Activated CD8-positive, alpha-beta memory T cell treated with anti-CD3 and anti-CD28 coated beads for 4 hours (primary cell): ENCODE measurements around the gene UHRF1.
"Not testable (repeated sequence)": the region's sequence is repeated elsewhere in the genome, so short reads cannot be mapped to it uniquely, and the experiment has no call there.

Source experiments
- DNase-seq, 2 donors: peaks; one replicate each; pipeline ENCODE4 v3.0.0-alpha.2; 2020; ENCODE audit warnings: low read depth in 2 of 2

UHRF1 gene

DNA sequence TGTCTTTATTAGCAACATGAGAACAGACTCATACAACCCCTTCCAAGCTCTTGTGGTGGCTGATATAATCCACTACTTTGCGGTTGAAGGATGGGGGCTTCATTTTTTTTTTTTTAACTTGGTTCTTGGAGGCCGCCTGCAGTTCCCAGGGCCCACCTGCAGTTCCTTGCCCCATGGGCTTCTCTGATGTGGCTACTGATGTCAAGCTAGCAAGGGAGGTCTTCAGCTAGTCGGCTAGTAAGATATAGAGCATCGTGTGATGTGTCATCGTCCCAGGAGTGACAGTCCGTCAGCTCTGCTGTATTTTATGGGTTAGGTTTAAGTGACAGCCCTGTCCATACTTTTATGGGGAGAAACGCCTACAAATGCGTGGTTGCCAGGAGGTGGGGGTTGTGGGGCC, 26.1 kb downstream of the UHRF1 start:
- DNase-seq = no peak

DNA sequence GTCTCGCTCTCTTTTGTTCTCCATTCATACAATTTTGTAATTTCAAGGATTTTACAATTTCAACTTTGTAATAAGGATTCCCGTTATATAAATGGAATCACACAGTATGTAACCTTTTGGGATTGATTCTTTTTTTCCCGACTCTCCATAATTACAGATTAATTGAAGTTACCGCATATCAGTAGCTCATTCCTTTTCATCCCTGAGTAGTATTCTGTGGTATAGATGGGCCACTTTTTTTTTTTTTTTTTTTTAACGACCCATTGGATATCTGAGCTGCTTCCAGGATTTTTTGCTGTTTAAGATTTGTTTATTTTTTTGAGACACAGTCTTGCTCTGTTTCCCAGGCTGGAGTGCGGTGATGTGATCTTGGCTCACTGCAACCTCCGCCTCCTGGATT, 27.8 kb downstream of the UHRF1 start:
- no peak for DNase-seq

DNA sequence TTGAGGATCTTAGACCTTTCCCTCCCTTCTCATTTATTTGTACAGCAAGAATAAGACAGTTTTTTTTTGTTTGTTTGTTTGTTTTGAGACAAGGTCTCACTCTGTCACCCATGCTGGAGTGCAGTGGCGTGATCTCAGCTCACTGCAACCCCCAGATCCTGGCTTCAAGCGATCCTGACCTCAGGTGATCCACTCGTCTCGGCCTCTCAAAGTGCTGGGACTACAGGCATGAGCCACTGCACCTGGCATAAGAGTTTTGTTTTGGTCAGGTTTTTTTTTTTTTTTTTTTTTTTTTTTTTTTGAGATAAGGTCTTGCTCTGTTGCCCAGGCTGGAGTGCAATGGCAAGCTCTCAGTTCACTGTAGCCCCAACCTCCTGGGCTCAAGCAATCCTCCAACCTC, 29.2 kb downstream of the UHRF1 start:
- DNase-seq = not testable (repeated sequence)

DNA sequence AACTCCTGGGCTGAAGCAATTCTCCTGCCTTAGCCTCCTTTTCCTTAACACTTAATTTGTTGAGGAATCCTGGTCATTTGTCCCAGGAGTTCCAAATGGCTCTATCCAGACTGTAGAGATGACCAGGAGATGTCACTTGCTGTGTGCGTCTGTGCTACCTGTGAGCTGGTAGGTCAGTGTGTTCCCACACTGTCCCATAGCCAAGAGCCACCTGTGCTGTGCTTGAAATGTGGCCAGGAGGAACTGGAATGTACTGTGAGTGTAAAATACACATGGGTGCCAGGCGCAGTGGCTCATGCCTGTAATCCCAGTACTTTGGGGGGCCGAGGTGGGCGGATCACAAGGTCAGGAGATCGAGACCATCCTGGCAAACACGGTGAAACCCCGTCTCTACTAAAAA, 30.2 kb downstream of the UHRF1 start:
- no peak for DNase-seq

DNA sequence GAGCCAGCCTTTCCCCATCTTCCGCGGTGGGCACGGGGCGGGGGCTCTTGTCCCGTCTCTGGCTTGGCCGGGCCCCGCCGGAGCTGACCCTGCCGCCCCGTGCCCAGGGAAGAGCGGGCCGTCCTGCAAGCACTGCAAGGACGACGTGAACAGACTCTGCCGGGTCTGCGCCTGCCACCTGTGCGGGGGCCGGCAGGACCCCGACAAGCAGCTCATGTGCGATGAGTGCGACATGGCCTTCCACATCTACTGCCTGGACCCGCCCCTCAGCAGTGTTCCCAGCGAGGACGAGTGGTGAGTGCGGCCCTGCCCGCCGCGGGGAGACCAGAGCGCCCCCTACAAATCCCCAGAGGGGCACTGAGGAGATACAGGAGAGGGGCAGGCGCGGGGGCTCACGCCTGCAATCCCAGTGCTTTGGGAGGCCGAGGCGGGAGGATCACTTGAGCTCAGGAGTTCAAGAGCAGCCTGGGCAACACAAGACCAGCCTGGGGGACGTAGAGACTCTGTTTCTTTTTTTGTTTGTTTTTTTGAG, 32.4 kb downstream of the UHRF1 start:
- not testable (repeated sequence) for DNase-seq

DNA sequence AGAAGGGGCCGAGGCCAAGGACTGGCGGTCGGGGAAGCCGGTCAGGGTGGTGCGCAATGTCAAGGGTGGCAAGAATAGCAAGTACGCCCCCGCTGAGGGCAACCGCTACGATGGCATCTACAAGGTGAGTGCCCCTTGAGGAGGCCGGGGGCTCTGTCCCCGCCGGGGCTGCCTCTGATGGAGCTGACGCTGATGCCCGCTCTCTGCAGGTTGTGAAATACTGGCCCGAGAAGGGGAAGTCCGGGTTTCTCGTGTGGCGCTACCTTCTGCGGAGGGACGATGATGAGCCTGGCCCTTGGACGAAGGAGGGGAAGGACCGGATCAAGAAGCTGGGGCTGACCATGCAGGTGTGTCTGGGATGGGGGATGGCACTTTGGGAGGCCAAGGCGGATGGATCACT, 41.3 kb downstream of the UHRF1 start:
- not testable (repeated sequence) for DNase-seq

DNA sequence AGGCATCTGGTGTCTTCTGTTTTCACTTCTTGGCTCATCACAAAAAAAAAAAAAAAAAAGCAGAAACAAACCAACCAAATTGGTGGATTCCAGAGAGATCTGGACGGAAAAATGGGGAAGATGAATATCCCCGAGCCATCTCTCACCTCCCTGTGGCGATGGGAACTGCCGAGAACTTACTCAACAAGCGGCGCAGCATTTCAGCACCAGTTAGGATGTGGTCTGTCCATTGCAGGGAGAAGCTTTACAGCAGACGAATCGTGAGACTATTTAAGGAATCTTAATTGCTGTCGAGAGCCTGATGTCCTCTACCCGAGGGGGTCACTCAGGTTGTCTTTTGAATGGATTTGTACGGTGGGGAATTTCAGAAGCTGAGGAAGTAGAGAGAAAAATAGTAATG, 42.4 kb downstream of the UHRF1 start:
- DNase-seq = no peak

DNA sequence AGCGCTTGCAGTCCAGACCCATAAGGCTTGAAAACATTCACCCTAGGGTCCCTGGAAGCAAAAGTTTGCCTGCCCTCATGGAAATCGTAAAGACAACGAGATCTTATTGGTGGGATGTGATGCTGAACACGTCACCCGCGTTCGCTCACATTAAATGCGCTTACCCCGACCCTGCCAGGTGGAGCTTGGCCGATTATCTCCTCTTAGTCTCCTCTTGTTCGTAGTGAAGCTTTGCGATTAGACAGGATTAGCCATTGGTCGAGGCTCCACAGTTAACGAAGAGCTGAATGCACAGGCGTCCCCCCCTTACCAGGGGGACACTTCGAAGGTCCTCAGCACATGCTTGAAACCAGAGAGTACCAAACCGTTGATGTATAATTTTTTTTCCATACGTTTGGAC, 43.6 kb downstream of the UHRF1 start:
- DNase-seq = no peak

DNA sequence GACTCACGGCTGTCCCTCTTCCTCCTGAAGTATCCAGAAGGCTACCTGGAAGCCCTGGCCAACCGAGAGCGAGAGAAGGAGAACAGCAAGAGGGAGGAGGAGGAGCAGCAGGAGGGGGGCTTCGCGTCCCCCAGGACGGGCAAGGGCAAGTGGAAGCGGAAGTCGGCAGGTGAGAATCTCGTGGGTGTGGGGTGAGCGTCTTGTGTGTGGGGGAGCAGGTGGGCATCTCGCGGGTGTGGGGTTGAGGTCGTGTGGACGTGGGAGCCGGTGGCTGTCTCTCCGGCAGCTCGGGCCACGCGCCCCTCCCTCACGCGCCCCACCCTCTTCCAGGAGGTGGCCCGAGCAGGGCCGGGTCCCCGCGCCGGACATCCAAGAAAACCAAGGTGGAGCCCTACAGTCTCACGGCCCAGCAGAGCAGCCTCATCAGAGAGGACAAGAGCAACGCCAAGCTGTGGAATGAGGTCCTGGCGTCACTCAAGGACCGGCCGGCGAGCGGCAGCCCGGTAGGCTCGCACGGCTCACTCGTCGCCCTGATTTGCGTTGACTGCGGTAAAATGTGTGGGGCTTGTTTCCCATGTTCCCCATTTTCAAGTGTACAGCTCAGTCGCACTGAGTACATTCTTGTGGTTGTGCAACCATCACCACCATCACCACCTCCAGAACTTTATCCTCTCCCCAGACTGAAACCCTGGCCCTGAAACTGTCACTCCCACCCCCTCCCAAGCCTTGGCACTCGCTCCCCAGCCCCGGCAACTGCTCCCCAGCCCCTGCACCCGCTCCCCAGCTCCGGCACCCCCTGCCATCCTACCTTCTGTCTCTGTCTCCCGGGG, 45.2 kb downstream of the UHRF1 start:
- not testable (repeated sequence) for DNase-seq

DNA sequence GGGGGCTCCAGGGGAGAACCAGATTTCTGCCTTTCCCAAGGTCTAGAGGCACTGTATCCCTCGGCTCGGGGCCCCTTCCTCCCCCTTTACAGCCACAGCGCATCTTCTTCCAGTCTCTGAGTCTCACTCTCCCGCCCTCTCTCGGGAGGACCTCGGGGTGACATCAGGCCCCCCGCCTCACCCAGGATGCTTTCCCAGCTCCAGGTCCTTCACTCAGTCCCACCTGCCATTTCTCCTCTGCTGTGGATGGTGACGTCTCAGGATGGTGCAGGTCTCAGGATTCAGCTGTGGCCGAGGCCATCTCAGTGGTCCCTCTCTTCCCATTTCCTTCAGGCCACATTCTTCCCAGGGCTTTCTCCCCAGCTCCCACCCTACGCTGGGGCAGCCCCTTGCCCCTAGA, 46.0 kb downstream of the UHRF1 start:
- no peak for DNase-seq

DNA sequence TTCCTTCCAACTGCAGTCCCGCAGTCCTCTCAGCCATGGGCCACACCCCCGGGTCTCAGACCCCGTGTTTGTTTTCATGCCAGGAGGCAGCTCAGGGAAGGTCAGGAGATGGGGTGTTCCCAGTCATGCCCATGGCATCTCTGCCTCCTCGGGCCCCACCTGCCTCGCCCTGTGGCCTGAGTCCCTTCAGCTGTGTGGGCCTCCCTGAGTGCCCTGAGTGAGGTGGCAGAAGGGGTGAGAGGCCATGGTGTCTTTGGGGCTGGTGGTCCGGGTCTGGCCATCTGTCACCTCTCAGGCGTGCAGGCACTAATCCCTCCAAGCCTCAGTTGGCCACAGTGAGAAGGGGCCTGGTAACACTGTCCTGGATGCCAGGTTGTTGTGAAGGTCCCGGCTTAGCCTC, 48.7 kb downstream of the UHRF1 start:
- no peak for DNase-seq

DNA sequence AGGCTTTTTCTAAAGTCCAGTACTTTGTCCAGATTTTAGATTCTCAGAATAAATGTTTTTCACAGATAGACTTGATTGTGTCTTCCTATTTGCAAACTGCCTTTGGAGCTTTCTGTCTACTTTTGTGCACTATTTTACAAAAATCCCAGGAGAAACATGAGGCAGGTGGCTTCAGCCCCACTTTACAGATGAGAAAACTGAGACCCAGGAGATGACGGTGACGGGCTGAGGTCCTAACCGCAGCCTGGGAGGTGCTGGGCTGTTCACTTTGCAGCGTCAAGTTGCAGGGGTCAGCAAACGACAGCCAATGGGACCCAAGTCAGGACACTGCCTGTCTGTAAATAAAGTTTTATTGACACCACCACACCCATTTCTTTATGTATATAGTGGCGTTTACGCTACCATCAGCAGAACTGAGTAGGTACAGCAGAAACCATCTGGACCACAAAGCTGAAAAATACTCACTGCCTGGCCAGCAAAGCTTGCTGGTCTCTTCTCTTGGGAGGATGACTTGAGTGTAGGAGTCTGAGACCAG, 52.9 kb downstream of the UHRF1 start:
- no peak for DNase-seq

DNA sequence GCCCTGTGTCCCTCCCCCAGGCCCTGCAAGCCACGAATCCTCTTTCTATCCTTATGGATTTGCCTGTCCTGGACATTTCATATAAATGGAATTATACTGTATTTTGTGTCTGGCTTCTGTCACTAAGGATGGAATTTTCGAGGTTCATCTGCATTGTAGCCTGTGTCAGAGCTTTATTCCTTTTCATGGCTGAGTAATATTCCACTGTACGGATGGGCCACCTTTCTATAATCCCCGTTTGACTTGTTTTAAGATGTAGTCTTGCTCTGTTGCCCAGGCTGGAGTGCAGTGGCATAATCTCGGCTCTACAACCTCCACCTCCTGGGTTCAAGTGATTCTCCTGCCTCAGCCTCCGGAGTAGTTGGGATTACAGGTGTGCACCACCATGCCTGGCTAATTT, 55.8 kb downstream of the UHRF1 start:
- DNase-seq = no peak

DNA sequence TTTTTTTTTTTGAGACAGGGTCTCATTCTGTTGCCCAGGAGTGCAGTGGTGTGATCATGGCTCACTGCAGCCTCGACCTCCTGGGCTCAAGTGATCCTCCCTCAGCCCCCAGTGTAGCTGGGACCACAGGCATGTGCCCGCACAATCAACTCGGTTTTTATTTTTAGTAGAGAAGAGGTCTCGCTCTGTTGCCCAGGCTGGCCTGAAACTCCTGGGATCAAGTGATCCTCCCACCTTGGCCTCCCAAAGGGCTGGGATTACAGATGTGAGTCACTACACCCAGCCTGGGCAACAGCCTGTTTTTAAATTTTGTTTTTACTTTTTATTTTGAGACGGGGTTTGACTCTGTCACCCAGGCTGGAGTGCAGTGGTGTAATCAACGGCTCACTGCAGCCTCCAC, 57.3 kb downstream of the UHRF1 start:
- no peak for DNase-seq

DNA sequence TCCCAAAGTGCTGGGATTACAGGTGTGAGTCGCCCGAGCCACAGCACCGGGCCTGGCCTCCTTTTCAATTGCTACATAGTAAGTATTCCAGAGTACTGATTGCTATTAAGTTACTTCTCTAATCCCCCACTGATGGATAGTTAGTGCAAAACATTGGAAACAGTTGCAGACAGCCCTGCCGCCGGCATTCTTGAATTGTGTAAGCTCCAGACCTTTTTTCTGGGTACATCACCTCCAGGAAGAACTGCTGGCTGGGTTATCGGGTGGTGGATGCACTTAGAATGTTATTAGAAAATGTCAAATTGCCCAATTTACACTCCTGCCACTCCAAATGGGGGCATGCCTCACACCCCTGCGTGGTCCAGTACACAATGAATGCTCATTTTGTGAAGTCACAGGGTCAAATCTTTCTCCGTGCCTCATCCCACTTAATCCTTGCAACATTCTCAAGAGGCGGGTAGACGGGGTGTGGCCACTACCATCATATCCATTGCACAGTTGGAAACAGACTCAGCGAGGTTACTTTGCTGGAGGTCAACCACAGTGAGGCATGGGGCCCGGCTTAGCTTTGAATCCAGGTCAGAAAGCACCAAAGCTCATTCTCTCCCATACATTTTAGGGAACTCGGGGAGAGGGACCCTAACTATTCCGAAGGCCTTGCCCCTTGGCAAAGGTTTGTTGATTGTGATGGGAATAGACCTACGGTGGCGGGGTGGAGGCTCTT, 58.6 kb downstream of the UHRF1 start:
- DNase-seq = no peak

DNA sequence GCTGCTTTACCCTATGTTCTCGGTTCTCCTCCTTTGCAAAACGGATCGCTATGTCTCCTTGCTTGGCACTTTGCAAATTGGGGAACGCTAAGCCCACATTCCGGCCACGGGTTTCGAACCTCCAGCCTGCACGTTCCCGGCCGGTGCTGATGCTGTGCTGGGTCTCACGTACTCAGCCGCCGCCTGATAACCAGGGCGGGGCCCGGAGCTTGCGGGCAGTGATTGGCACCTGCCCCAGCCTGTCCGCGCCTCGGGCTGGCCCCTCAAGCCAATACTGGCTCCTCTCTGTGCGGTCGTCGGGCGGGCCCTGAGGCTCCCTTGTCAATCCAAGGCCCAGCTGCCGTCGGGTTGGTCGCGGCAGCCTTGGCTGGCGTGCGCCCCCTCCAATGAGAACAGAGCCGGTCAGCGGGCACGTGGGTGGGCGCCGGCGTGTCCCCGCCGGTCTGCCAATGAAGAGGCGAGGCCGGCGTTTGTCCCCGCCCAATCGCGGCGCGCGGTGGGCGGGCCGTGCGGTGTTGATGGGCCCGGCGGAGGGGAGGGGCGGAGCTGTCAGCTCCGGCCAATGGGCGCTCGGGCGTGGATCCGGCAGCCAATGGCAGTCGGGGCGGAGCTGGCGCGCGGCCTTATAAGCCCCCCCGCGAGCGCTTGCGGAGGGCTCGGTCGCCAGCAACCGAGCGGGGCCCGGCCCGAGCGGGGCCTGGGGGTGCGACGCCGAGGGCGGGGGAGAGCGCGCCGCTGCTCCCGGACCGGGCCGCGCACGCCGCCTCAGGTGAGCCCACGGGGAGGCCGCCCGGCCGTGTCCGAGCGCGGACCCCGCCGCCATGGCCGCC, 59.4 kb downstream of the UHRF1 start, which contains the start of gene KDM4B:
TSS of gene KDM4B (plus strand) at position 652 of the 830 bp plus-strand sequence. CDS start 63,778 bp downstream, outside the sequence.
- DNase-seq = peak; percentile 95 to 97

DNA sequence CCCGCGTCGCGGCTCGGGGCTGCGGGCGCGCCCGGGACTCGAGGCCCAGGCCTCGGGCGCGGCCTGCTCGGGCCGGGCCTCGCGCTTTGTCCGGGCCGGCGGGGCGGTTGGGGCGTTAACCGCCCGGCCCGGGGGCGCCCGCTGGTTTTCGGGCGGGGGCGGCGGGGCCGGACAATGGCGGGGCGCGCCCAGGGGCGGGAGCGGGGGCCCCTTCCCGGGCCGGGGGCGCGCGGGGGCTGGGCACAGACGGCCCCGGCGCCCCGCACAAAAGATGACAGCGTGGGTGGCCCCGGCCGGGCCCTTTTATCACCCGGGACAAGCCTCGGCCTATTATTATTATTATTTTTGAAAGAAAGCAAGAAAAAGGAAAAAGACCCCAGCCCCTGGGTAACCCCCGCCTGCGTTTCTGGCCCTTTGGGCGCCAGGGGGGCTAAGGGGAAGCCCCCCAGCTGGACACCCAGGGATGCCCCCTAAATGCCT, 60.0 kb downstream of the UHRF1 start:
- no peak for DNase-seq

DNA sequence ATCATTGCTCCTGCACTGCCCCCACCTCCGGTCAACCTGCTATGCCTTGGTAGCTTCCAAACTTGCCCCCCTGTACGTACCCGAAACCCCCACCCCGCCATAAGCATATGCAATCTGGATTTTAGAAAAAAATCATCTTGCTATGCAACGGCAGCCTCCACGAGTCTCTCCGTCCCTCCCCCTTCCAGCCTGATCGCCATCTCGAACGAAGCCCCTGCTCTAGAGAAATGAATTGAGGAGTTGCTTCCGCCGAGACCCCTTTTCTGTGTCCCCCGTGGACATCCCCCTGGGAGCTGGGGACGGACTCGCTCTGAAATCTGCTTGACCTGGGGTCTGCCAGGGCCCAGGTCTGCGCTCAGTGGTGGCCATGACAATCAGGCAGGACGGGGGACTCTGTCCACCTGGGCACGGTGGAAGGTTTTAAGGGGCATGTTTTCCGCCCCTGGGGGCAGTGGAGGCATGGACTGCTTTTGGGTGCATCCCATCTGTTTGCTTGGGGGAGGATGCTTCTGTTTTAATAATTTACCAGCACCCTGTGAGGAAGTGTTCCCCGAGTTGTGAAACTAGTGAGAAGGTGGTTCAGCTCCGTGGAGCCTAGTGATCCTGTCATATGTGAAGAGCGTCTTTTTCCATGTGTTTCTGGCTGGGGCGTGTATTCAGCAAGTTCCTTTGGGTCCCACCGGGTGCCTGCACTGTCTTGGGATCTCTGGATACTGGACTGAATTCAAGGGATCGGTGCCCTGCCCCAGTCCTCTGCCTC, 60.7 kb downstream of the UHRF1 start:
- no peak for DNase-seq

DNA sequence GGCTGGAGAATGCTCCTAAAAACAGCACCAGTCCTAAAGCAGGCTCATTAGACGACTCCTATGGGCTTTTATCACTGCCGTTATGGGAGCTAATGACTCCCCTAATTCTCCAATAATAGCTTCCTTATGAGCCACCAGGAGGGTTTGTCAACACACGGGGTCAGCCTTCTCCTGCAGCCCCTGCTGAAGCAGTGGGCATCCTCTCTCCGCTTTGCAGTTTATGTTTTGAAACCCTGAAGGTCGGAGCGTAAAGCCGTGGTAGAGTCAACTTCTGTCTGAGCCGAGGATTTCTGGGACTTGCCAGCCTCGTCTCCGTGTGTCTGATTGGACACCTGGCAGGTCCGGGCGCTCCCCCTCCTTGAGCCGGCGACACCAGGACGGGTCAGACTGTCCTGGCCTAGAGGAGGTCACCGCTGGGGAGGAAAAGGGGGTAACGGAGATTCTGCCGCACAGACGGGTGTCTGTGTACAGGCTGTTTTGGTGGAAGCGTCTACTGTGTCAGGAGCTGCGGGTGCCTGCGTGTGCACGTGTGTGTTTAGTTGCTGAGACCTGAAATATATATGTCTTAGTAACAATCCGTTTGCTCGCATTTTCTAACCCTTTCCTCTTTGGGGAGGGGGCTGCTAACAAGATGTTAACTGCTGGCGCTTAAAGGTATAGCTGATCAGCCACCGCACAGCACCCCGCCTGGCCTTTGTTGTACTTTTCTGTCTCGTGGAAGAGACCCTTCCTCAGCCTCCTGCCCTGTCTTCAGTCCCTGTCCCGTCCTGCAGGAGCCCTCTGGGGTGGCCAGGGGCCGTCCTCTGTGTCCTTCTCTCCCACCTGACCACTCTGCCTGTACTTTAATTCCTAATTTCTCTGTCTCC, 61.5 kb downstream of the UHRF1 start:
- no peak for DNase-seq

DNA sequence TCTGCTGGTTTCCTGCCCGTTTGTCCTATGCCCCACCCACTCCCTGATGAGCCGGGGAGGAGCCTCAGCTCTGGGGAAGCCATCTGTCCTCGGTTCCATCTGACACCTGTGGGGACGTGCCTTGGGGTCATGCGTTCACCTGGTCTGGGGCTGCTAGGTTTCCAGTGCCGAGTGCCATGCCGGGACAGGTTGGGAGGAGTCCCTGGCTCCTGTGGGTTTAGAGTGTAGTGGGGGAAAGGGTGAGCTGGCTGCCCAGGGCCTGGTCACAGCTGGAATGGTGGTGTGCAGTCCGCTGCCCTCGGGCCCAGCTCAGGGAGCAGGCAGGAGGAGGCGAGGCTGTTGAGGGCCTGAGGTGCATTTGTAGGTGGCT, 62.1 kb downstream of the UHRF1 start:
- DNase-seq = no peak
